B cell (primary cell): ENCODE data around the gene AFF3. TPM values are rescaled to one million over a fixed set of nuclear protein-coding genes. Genes with fewer than 3 reads are reported as not detected.

Source experiments
- ATAC-seq: fragments of 200-7000 bp; cut with Tn5 transposase; one replicate; pipeline ENCODE4 v1.10.0; 2021; ENCODE audit warnings: low read depth, mild to moderate bottlenecking, moderate number of reproducible peaks, moderate library complexity
- CTCF ChIA-PET: fragments of 350-600 bp; sonication (Branson Sonifier 250); formaldehyde crosslinking; loops from one replicate; lab custom pipeline; 2021; ENCODE audit warnings: antibody characterized with exemption, inconsistent platforms; lab: Charles Lee
- POLR2A ChIA-PET: fragments of 350-600 bp; sonication (Branson Sonifier 250); formaldehyde crosslinking; loops from one replicate; lab custom pipeline; 2021; ENCODE audit warnings: antibody characterized with exemption; lab: Charles Lee
- DNase-seq: peaks from one replicate; pipeline ENCODE4 v3.0.0; 2013
- H2AFZ ChIP-seq: 2 replicates; pipeline ENCODE4 v1.6.1; 2012; ENCODE audit warnings: mild to moderate bottlenecking, low read depth, low read length; ENCODE audit not compliant: insufficient read depth, poor library complexity, severe bottlenecking
- H3K27ac ChIP-seq, 2 donors: 1 replicate in 1 of 2; 2 replicates in 1 of 2; pipeline ENCODE4 v1.5.1; 2012 to 2013; ENCODE audit warnings: low read length in 2 of 2, mild to moderate bottlenecking in 2 of 2, moderate library complexity in 1 of 2
- H3K27me3 ChIP-seq, 4 experiments: fragments of 200-600 bp in 1 of 4; sonication (generic) in 1 of 4; replicated peaks in 1 of 4; 1 replicate in 2 of 4; 2 replicates in 2 of 4; pipeline versions ENCODE4 v1.6.1 to v1.7.0; 2013 to 2016; ENCODE audit warnings: low read length in 3 of 4, mild to moderate bottlenecking in 2 of 4, mixed read lengths in 1 of 4, moderate library complexity in 1 of 4; ENCODE audit not compliant: insufficient read depth in 4 of 4, control insufficient read depth in 3 of 4; ENCODE audit errors: control extremely low read depth in 1 of 4
- H3K36me3 ChIP-seq, 2 experiments: replicated peaks in 1 of 2; 1 replicate in 1 of 2; 2 replicates in 1 of 2; pipeline versions ENCODE4 v1.6.1 to v1.7.1; 2013; ENCODE audit warnings: low read length in 1 of 2; ENCODE audit not compliant: insufficient read depth in 2 of 2, control insufficient read depth in 1 of 2; ENCODE audit errors: control extremely low read depth in 1 of 2, extremely low read depth in 1 of 2
- H3K4me1 ChIP-seq, 2 donors: fragments of 200-600 bp in 1 of 2; sonication (generic) in 1 of 2; 1 replicate in 1 of 2; 2 replicates in 1 of 2; pipeline versions ENCODE4 v1.5.1 to v1.6.1; 2013 to 2017; ENCODE audit warnings: low read length in 2 of 2; ENCODE audit not compliant: control insufficient read depth in 2 of 2, insufficient read depth in 2 of 2
- H3K4me2 ChIP-seq: replicated peaks from 2 replicates; pipeline ENCODE3; 2012; ENCODE audit warnings: mild to moderate bottlenecking, low read depth, low read length; ENCODE audit not compliant: poor library complexity, severe bottlenecking
- H3K4me3 ChIP-seq, 5 experiments: fragments of 200-600 bp in 1 of 5; sonication (generic) in 1 of 5; 1 replicate in 3 of 5; 2 replicates in 2 of 5; pipeline versions ENCODE4 v1.5.1 to v1.7.0; 2011 to 2016; ENCODE audit warnings: low read length in 4 of 5, mild to moderate bottlenecking in 4 of 5, low read depth in 2 of 5, control low read depth in 1 of 5, moderate library complexity in 1 of 5; ENCODE audit not compliant: insufficient read depth in 1 of 5; ENCODE audit errors: control extremely low read depth in 1 of 5, extremely low read depth in 1 of 5
- H3K79me2 ChIP-seq: fragments of 200-600 bp; sonication (generic); one replicate; pipeline ENCODE4 v1.6.0; 2016; ENCODE audit warnings: low read length; ENCODE audit not compliant: control insufficient read depth, insufficient read depth
- H3K9ac ChIP-seq: fragments of 200-600 bp; sonication (generic); 2 replicates; pipeline ENCODE4 v1.6.1; 2017; ENCODE audit warnings: mild to moderate bottlenecking, low read length, moderate library complexity
- H3K9me3 ChIP-seq, 3 donors: one replicate each; pipeline versions ENCODE4 v1.6.1 to v1.7.1; 2013; ENCODE audit warnings: low read length in 2 of 3; ENCODE audit not compliant: control insufficient read depth in 2 of 3, insufficient read depth in 1 of 3; ENCODE audit errors: control extremely low read depth in 1 of 3
- H4K20me1 ChIP-seq: 2 replicates; pipeline ENCODE4 v1.6.0; 2012; ENCODE audit warnings: mild to moderate bottlenecking, low read length; ENCODE audit not compliant: insufficient read depth, control insufficient read depth, poor library complexity, severe bottlenecking
- H3K27ac Mint-ChIP-seq: one replicate; pipeline ENCODE4 v1.8.0; 2021; ENCODE audit warnings: mixed read lengths
- H3K27me3 Mint-ChIP-seq: one replicate; pipeline ENCODE4 v1.8.0; 2021; ENCODE audit warnings: mixed read lengths
- H3K4me1 Mint-ChIP-seq: one replicate; pipeline ENCODE4 v1.8.0; 2021; ENCODE audit warnings: mixed read lengths
- H3K4me3 Mint-ChIP-seq: one replicate; pipeline ENCODE4 v1.8.0; 2021; ENCODE audit warnings: mixed read lengths
- H3K9me3 Mint-ChIP-seq: one replicate; pipeline ENCODE4 v1.8.0; 2022; ENCODE audit warnings: mixed read lengths; ENCODE audit not compliant: insufficient read depth
- CTCF ChIP-seq: fragments of 200-600 bp; IDR thresholded peaks from one replicate; pipeline ENCODE4 v1.8.0; 2022; ENCODE audit warnings: antibody characterized with exemption, mild to moderate bottlenecking
- EZH2 ChIP-seq: IDR thresholded peaks from 2 replicates; pipeline ENCODE4 v1.6.1; 2012; ENCODE audit warnings: borderline replicate concordance, low read depth, mild to moderate bottlenecking, moderate library complexity, low read length; ENCODE audit not compliant: insufficient read depth, poor library complexity, severe bottlenecking
- WGBS: methylation state at CpG from one replicate; pipeline ENCODE4 v1.1.5; 2013; ENCODE audit warnings: missing lambda C conversion rate; ENCODE audit not compliant: insufficient coverage; 5-methylcytosine and 5-hydroxymethylcytosine counted together
- intact Hi-C: fragments of 100-400 bp; cut with micrococcal nuclease; formaldehyde crosslinking; loops from one replicate; pipeline ENCODE4 v1.10.0; 2022
- polyA plus RNA-seq: library from polyadenylated mRNA; depleted of rRNA; stranded (reverse); fragments of >200 nt; gene quantifications from 2 replicates; pipeline ENCODE4 v1.2.3, GENCODE V29; 2012
- total RNA-seq, 2 donors: library from RNA; stranded (reverse); fragments of 120-200 nt in 1 of 2; gene quantifications; 1 replicate in 1 of 2; 2 replicates in 1 of 2; pipeline versions ENCODE4 v1.2.3 to v1.2.4, GENCODE V29; 2013 to 2022

The AFF3 gene
- total and polyA plus RNA-seq, 2 donors (not counting 1 experiment from before 2014, with no cell fraction given) = 117 to 830 TPM

DNA sequence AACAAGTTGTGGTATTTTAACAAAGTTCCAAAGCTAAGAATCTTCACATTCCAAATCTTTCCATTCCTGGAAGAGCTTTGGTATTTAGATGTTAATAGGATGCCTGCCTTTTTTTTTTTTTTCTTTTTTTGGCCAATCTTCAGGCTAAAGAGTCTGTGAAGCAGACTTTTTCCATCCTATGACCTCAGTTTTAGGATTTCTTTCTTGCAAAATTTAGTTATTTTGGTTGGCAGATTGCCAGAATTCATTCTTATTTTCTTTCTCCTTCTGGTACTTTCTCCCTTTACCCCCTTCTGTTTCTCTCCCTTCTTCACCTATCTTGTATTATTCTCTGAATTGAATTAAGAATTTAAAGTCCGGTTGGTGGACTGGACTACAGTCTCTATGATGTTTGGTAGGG lies 434.8 kb downstream of the AFF3 start:
- Mint-ChIP-seq H3K9me3 (no peaks in the 10 kb centered on the region), H3K27ac (no peak overlapping the region), H3K27me3 (no peaks in the 10 kb centered on the region), H3K4me1 (peaks cover 47% of the 10 kb centered on the region), H3K4me3 (no peak overlapping the region)
- Histone ChIP-seq H4K20me1 (peaks cover 36% of the 10 kb centered on the region), H3K9me3 (no peaks in the 10 kb centered on the region), H3K4me3 (no peak overlapping the region), H3K79me2 (peaks cover 6% of the 10 kb centered on the region), H3K9ac (no peak overlapping the region), H3K27me3 (no peaks in the 10 kb centered on the region), H2AFZ (no peak overlapping the region), H3K36me3 (peaks cover 12 to 42% of the 10 kb centered on the region in 2 experiments), H3K4me2 (no peak overlapping the region), H3K27ac (peak overlapping the region in 1 of 2 donors; percentile 42), H3K4me1 (peaks cover 0 to 3% of the 10 kb centered on the region in 2 donors)
- no CpG with 5 or more reads among the region's 1 CpG for WGBS
- POLR2A ChIA-PET = no interaction called here
- CTCF ChIA-PET = no interaction called here
- DNase-seq = no peak
- ATAC-seq = no peak
- TF ChIP-seq EZH2 = no peak
- TF ChIP-seq CTCF = no peak
- intact Hi-C loops = no loop called here

DNA sequence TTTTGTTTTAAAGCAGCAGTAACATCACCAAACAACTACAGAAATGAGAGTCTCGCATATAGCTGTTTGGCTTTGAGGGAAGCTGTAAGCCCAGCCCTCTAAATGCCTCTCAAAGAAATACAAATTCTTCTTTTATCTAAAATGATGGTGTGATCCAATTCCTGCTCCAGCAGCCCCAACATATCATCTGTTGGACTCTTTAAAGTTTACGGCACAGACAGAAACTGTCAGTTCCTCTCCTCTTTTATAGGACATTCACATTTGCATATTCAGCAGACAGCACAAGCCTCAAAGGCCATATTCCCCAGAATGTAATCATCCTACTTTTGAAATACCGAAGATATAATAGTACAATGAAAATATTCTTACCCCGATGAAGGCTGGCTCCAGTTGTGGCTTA lies 435.7 kb downstream of the AFF3 start:
- Histone ChIP-seq H4K20me1 (peaks cover 27% of the 10 kb centered on the region), H3K9ac (no peak overlapping the region), H3K36me3 (peaks cover 9 to 38% of the 10 kb centered on the region in 2 experiments), H3K4me2 (no peak overlapping the region), H3K9me3 (no peaks in the 10 kb centered on the region), H3K27ac (peak overlapping the region in 1 of 2 donors; percentile 42), H3K4me1 (peaks cover 0 to 3% of the 10 kb centered on the region in 2 donors), H3K79me2 (peaks cover 6% of the 10 kb centered on the region), H3K4me3 (no peak overlapping the region), H2AFZ (no peak overlapping the region), H3K27me3 (no peaks in the 10 kb centered on the region)
- no peak for TF ChIP-seq CTCF
- no peak for TF ChIP-seq EZH2
- Mint-ChIP-seq H3K27ac (peak overlapping the region; percentile 22), H3K4me1 (peaks cover 47% of the 10 kb centered on the region), H3K4me3 (no peak overlapping the region), H3K9me3 (no peaks in the 10 kb centered on the region), H3K27me3 (no peaks in the 10 kb centered on the region)
- intact Hi-C loops = no loop called here
- ChIA-PET POLR2A (no interaction called here), CTCF (no interaction called here)
- 42% methylated on average over 1 of the region's 4 CpGs for WGBS
- ATAC-seq = no peak
- peak; percentile 12 for DNase-seq
